Measurements from ENCODE around the gene ZNF143. TPM values are rescaled to one million over a fixed set of nuclear protein-coding genes. Genes with fewer than 3 reads are reported as not detected.

ZNF143 gene
- total and polyA plus RNA-seq, 2 of the 13 experiments (the other 11 are each of a cell fraction or from before 2014, with no cell fraction given): 22.4 to 35.6 TPM

GRCh38 chr11:9461063-9461759 lies 399 bp downstream of the ZNF143 start (continued):
- TF ChIP-seq GLMP (CRISPR knock-in tag; IDR thresholded peaks at IDR 0.05; ENCODE audit: borderline replicate concordance) (no peak), ZNF7 (CRISPR knock-in tag; IDR thresholded peaks at IDR 0.05) (no peak), NBN (conservative IDR thresholded peaks at IDR 0.05) (no peak), MIER2 (CRISPR knock-in tag; IDR thresholded peaks at IDR 0.05) (no peak), SMARCC2 (IDR thresholded peaks at IDR 0.05) (no peak), HOXA5 (CRISPR knock-in tag; IDR thresholded peaks at IDR 0.05) (peak; percentile 58; the same call in 1 of the 2 replicates), SOX13 (IDR thresholded peaks at IDR 0.05) (no peak), SOX13 (CRISPR knock-in tag; conservative IDR thresholded peaks at IDR 0.05 in 1 of 2, IDR thresholded peaks at IDR 0.05 in 1 of 2) (peak in 1 of 2 experiments; percentile 40; a peak in 1 of 4 replicates), ZNF337 (CRISPR knock-in tag; IDR thresholded peaks at IDR 0.05; ENCODE audit: borderline replicate concordance, low read depth) (no peak), ATF4 (CRISPR knock-in tag; IDR thresholded peaks at IDR 0.05) (no peak), ONECUT2 (CRISPR knock-in tag; IDR thresholded peaks at IDR 0.05) (no peak), MIER3 (CRISPR knock-in tag; IDR thresholded peaks at IDR 0.05; ENCODE audit: borderline replicate concordance) (no peak; the same call in 1 of the 2 replicates), BORCS8-MEF2B (CRISPR knock-in tag; IDR thresholded peaks at IDR 0.05) (peak; percentile 53; the same call in 1 of the 2 replicates), ZNF547 (CRISPR knock-in tag; IDR thresholded peaks at IDR 0.05) (no peak), ZMAT3 (CRISPR knock-in tag; conservative IDR thresholded peaks at IDR 0.05) (no peak), NR1H2 (CRISPR knock-in tag; IDR thresholded peaks at IDR 0.05; ENCODE audit: borderline replicate concordance, low read depth) (no peak), STAT5B (CRISPR knock-in tag; IDR thresholded peaks at IDR 0.05) (no peak), TBL1XR1 (IDR thresholded peaks at IDR 0.05; ENCODE audit: borderline replicate concordance, low read length, partially characterized antibody) (peak; percentile 8), IRF2 (CRISPR knock-in tag; IDR thresholded peaks at IDR 0.05) (no peak), KDM5A (IDR thresholded peaks at IDR 0.05; ENCODE audit: borderline replicate concordance, low read length) (no peak), ZNF615 (CRISPR knock-in tag; IDR thresholded peaks at IDR 0.05; ENCODE audit: borderline replicate concordance) (peak; percentile 49; the same call in 1 of the 2 replicates), ZNF180 (CRISPR knock-in tag; IDR thresholded peaks at IDR 0.05; ENCODE audit: borderline replicate concordance, low read depth) (no peak)
- TF ChIP-seq, protein P1, sequence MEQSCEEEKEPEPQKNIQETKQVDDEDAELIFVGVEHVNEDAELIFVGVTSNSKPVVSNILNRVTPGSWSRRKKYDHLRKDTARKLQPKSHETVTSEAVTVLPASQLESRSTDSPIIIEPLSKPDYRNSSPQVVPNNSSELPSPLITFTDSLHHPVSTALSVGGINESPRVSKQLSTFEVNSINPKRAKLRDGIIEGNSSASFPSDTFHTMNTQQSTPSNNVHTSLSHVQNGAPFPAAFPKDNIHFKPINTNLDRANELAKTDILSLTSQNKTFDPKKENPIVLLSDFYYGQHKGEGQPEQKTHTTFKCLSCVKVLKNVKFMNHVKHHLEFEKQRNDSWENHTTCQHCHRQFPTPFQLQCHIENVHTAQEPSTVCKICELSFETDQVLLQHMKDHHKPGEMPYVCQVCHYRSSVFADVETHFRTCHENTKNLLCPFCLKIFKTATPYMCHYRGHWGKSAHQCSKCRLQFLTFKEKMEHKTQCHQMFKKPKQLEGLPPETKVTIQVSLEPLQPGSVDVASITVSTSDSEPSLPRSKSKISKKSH (CRISPR knock-in tag; IDR thresholded peaks at IDR 0.05; ENCODE audit: borderline replicate concordance): no peak; the same call in 1 of the 2 replicates
- TF ChIP-seq, protein P2, sequence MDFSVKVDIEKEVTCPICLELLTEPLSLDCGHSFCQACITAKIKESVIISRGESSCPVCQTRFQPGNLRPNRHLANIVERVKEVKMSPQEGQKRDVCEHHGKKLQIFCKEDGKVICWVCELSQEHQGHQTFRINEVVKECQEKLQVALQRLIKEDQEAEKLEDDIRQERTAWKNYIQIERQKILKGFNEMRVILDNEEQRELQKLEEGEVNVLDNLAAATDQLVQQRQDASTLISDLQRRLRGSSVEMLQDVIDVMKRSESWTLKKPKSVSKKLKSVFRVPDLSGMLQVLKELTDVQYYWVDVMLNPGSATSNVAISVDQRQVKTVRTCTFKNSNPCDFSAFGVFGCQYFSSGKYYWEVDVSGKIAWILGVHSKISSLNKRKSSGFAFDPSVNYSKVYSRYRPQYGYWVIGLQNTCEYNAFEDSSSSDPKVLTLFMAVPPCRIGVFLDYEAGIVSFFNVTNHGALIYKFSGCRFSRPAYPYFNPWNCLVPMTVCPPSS (IDR thresholded peaks at IDR 0.05): no peak
